PC-3 (cell line): Measurements from ENCODE around the gene CHST5. TPM values are rescaled to one million over a fixed set of nuclear protein-coding genes. Genes with fewer than 3 reads are reported as not detected.

ENCODE experiments used
- ATAC-seq: fragments of 200-7000 bp; cut with Tn5 transposase; 2 replicates; pipeline ENCODE4 v1.9.1; 2020; ENCODE audit warnings: mild to moderate bottlenecking, moderate library complexity
- BruUV-seq: library from RNA; stranded (reverse); fragments of 400-500 nt; replicated peaks from 2 replicates; lab custom pipeline; 2021; lab: Mats Ljungman, UMichigan
- CTCF ChIA-PET: fragments of 300-600 bp; sonication (Branson Sonifier 250); formaldehyde crosslinking; loops from one replicate; lab custom pipeline; 2022; ENCODE audit warnings: antibody characterized with exemption; lab: Charles Lee
- POLR2A ChIA-PET: fragments of 300-600 bp; sonication (Branson Sonifier 250); formaldehyde crosslinking; loops from one replicate; lab custom pipeline; 2022; ENCODE audit warnings: antibody characterized with exemption; ENCODE audit not compliant: unreplicated experiment; lab: Charles Lee
- DNase-seq: peaks from one replicate; pipeline ENCODE4 v3.0.0-alpha.2; 2015
- H2AFZ ChIP-seq: fragments of 300-600 bp; sonication (generic); 2 replicates; pipeline ENCODE4 v1.6.0; 2016; ENCODE audit warnings: antibody characterized with exemption, low read length
- H3F3A ChIP-seq: fragments of 300-600 bp; sonication (generic); one replicate; pipeline ENCODE4 v1.6.0; 2017; ENCODE audit warnings: antibody characterized with exemption, low read length, control low read depth, mild to moderate bottlenecking; ENCODE audit not compliant: unreplicated experiment
- H3K27ac ChIP-seq: fragments of 300-600 bp; sonication (generic); 2 replicates; pipeline ENCODE4 v1.5.1; 2016; ENCODE audit warnings: mild to moderate bottlenecking, low read length
- H3K27me3 ChIP-seq: fragments of 300-600 bp; sonication (generic); 2 replicates; pipeline ENCODE4 v1.6.1; 2016; ENCODE audit warnings: low read length, mixed read lengths
- H3K36me3 ChIP-seq: fragments of 300-600 bp; sonication (generic); 2 replicates; pipeline ENCODE4 v1.6.1; 2016; ENCODE audit warnings: low read depth, mixed run types, low read length, mixed read lengths
- H3K4me1 ChIP-seq: fragments of 300-600 bp; sonication (generic); 2 replicates; pipeline ENCODE4 v1.5.1; 2016; ENCODE audit warnings: low read length; ENCODE audit not compliant: insufficient read depth
- H3K4me2 ChIP-seq: fragments of 300-600 bp; sonication (generic); 2 replicates; pipeline ENCODE4 v1.6.0; 2016; ENCODE audit warnings: low read length
- H3K4me3 ChIP-seq: fragments of 300-600 bp; sonication (generic); 2 replicates; pipeline ENCODE4 v1.5.1; 2016; ENCODE audit warnings: mild to moderate bottlenecking, low read length, mixed read lengths
- H3K79me2 ChIP-seq: fragments of 300-600 bp; sonication (generic); 2 replicates; pipeline ENCODE4 v1.6.1; 2017; ENCODE audit warnings: low read length, mixed read lengths
- H3K9ac ChIP-seq: fragments of 300-600 bp; sonication (generic); 2 replicates; pipeline ENCODE4 v1.6.0; 2016; ENCODE audit warnings: mild to moderate bottlenecking, low read length
- H3K9me2 ChIP-seq: fragments of 300-600 bp; sonication (generic); replicated peaks from 2 replicates; pipeline ENCODE4 v1.6.1; 2016; ENCODE audit warnings: mixed run types, low read length, mixed read lengths
- H3K9me3 ChIP-seq: fragments of 300-600 bp; sonication (generic); 2 replicates; pipeline ENCODE4 v1.6.1; 2016; ENCODE audit warnings: low read length, mixed read lengths
- H4K20me1 ChIP-seq: fragments of 300-600 bp; sonication (generic); 2 replicates; pipeline ENCODE4 v1.6.1; 2016; ENCODE audit warnings: low read length, mixed read lengths
- CTCF ChIP-seq: fragments of 300-600 bp; sonication (generic); conservative IDR thresholded peaks from 2 replicates; pipeline ENCODE4 v1.5.1; 2017; ENCODE audit warnings: antibody characterized with exemption, low read depth, mild to moderate bottlenecking, low read length
- EZH2 ChIP-seq: fragments of 300-600 bp; sonication (generic); IDR thresholded peaks from one replicate; pipeline ENCODE4 v1.6.1; 2017; ENCODE audit warnings: antibody characterized with exemption, mild to moderate bottlenecking, low read length; ENCODE audit not compliant: unreplicated experiment
- EZH2phosphoT487 ChIP-seq: fragments of 300-600 bp; sonication (generic); IDR thresholded peaks from 2 replicates; pipeline ENCODE4 v1.6.1; 2018; ENCODE audit warnings: mild to moderate bottlenecking, antibody characterized with exemption, low read length, borderline replicate concordance
- intact Hi-C: fragments of 100-400 bp; cut with micrococcal nuclease; formaldehyde crosslinking; loops from 2 replicates; pipeline ENCODE4 v1.9.0; 2023
- total RNA-seq: library from RNA; depleted of rRNA; stranded (reverse); fragments of >200 nt; gene quantifications from 2 replicates; pipeline ENCODE4 v1.2.3, GENCODE V29; 2014

Gene CHST5
- total RNA-seq, 1 experiment from 2014 or later: 0.29 TPM

GRCh38 chr16:75483222-75483621 lies 52.7 kb downstream of the CHST5 start:
- H3K4me2 ChIP-seq: peak overlapping the region; percentile 58
- ATAC-seq (peak; percentile 96), DNase-seq (peak; percentile 96)
- ChIA-PET POLR2A (interaction anchor here (0.6 kb wide), 1 partner anchor 165 kb away, joined by 3 read pairs; the partner anchor contains the start of gene TERF2IP), CTCF (interaction anchor here (0.5 kb wide), 1 partner anchor 73 kb away, joined by 3 read pairs; the partner anchor contains the start of gene TMEM231)
- H4K20me1 ChIP-seq: no peaks in the 10 kb centered on the region
- peaks cover 33% of the 10 kb centered on the region for H3K4me1 ChIP-seq
- peak overlapping the region; percentile 66 for H3K9ac ChIP-seq
- no TSS peak for BruUV-seq
- H3K9me3 ChIP-seq: no peaks in the 10 kb centered on the region
- H3K9me2 ChIP-seq: no peaks in the 10 kb centered on the region
- intact Hi-C loops: no loop called here
- H2AFZ ChIP-seq: peak overlapping the region; percentile 37
- no peaks in the 10 kb centered on the region for H3K36me3 ChIP-seq
- no peaks in the 10 kb centered on the region for H3K27me3 ChIP-seq
- TF ChIP-seq CTCF (no peak), EZH2phosphoT487 (no peak), EZH2 (no peak)
- peak overlapping the region; percentile 99 for H3K27ac ChIP-seq
- no peaks in the 10 kb centered on the region for H3K79me2 ChIP-seq
- peak overlapping the region; percentile 40; the same call in 1 of the 2 replicates for H3K4me3 ChIP-seq
- no peaks in the 10 kb centered on the region for H3F3A ChIP-seq

DNA sequence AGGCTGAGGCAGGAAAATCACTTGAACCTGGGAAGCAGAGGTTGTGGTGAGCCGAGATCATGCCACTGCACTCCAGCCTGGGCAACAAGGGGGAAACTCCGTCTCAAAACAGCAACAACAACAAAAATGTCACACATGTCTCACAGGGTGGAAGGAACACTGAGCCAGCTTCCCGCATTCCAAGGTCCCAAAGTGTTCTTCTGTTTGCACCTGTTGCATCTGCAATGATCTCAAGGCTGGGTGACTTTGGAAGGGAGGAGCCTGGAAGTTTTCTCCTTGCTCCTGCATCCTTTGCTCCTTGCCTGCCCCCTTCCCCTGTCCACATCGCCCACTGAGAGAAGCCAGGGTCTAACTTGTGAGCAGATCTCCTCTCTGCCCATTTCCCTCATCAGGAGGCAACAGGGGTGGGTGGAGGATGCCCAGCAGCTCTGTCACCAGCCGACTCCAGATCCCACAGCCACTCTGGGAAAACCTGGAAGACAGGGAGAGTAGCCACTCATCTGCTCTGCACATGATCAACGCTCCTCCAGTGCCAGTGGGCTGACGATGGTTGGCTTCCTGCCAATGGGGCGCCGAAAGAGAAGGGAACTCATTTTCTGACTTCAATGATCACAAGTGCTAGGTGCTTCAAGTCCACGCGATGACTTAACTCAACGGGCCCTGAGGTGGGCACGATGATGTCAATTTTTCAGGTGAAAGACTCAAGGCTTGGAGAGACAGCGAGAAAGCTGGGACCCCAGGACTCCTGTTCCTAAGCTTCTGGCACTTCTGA lies 53.3 kb downstream of the CHST5 start:
- H3K27ac ChIP-seq: peak overlapping the region; percentile 45
- no TSS peak for BruUV-seq
- H3K9me2 ChIP-seq: no peaks in the 10 kb centered on the region
- H3K79me2 ChIP-seq: no peaks in the 10 kb centered on the region
- no peaks in the 10 kb centered on the region for H3K27me3 ChIP-seq
- ATAC-seq (no peak), DNase-seq (no peak)
- peaks cover 39% of the 10 kb centered on the region for H3K4me1 ChIP-seq
- H3K36me3 ChIP-seq: no peaks in the 10 kb centered on the region
- peak overlapping the region; percentile 41 for H3K4me2 ChIP-seq
- ChIA-PET CTCF (no interaction called here), POLR2A (interaction anchor here (0.6 kb wide), 1 partner anchor 165 kb away, joined by 3 read pairs; the partner anchor contains the start of gene TERF2IP)
- intact Hi-C loops: no loop called here
- H2AFZ ChIP-seq: no peak overlapping the region
- H3F3A ChIP-seq: no peaks in the 10 kb centered on the region
- no peak overlapping the region for H3K4me3 ChIP-seq
- no peaks in the 10 kb centered on the region for H3K9me3 ChIP-seq
- H4K20me1 ChIP-seq: no peaks in the 10 kb centered on the region
- no peak overlapping the region for H3K9ac ChIP-seq
- TF ChIP-seq EZH2 (no peak), EZH2phosphoT487 (no peak), CTCF (no peak)

DNA sequence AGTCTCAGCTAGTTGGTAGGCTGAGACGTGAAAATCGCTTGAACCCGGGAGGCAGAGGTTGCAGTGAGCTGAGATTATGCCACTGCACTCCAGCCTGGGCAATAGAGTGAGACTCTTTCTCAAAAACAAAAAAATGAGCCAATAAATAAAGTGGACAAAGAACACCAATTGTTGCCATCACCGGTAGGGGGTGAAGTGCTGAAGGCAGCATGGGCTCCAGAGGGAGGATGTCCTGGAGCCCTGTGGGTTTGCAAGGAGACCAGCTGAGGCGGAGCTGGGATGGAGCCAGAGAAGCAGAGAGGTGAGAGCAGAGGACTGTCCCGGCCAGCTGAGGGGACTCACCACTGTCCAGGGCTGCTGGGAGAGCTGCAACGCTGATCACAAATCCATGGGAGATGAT lies 54.4 kb downstream of the CHST5 start:
- Histone ChIP-seq H2AFZ (no peak overlapping the region), H3K9me2 (no peaks in the 10 kb centered on the region), H3K9ac (no peak overlapping the region), H3K27ac (no peak overlapping the region), H3F3A (no peaks in the 10 kb centered on the region), H4K20me1 (no peaks in the 10 kb centered on the region), H3K79me2 (no peaks in the 10 kb centered on the region), H3K4me2 (no peak overlapping the region), H3K9me3 (no peaks in the 10 kb centered on the region), H3K4me3 (no peak overlapping the region), H3K36me3 (no peaks in the 10 kb centered on the region), H3K4me1 (peaks cover 50% of the 10 kb centered on the region), H3K27me3 (no peaks in the 10 kb centered on the region)
- DNase-seq (no peak), ATAC-seq (no peak)
- no peak for TF ChIP-seq EZH2phosphoT487
- TF ChIP-seq CTCF: no peak
- TF ChIP-seq EZH2: no peak
- ChIA-PET POLR2A (interaction anchor here (0.6 kb wide), 1 partner anchor 27 kb away, joined by 3 read pairs; no protein-coding TSS in a partner anchor), CTCF (interaction anchor here (0.5 kb wide), 1 partner anchor 36 kb away, joined by 4 read pairs; no protein-coding TSS in a partner anchor)
- BruUV-seq: no TSS peak
- intact Hi-C loops: no loop called here
